H9 (cell line): Measurements from ENCODE around the gene DCANP1. TPM values are rescaled to one million over a fixed set of nuclear protein-coding genes. Genes with fewer than 3 reads are reported as not detected.

Source experiments
- DNase-seq: peaks from one replicate; pipeline ENCODE4 v3.0.0-alpha.2; 2017
- H2AFZ ChIP-seq: one replicate; pipeline ENCODE4 v1.6.1; 2013; ENCODE audit warnings: mild to moderate bottlenecking, low read length, control low read depth, moderate library complexity
- H2AK5ac ChIP-seq: 2 replicates; pipeline ENCODE4 v1.6.1; 2013; ENCODE audit warnings: low read length, control low read depth, mixed read lengths; ENCODE audit not compliant: insufficient read length
- H2BK120ac ChIP-seq: one replicate; pipeline ENCODE4 v1.6.1; 2013; ENCODE audit warnings: low read depth, mild to moderate bottlenecking, low read length, control low read depth, inconsistent platforms; ENCODE audit not compliant: poor library complexity, severe bottlenecking
- H2BK12ac ChIP-seq: 2 replicates; pipeline ENCODE4 v1.6.1; 2013; ENCODE audit warnings: low read length, control low read depth, mixed read lengths, low read depth; ENCODE audit not compliant: insufficient read length
- H2BK15ac ChIP-seq: 2 replicates; pipeline ENCODE4 v1.6.1; 2013; ENCODE audit warnings: low read depth, low read length, control low read depth
- H2BK20ac ChIP-seq: one replicate; pipeline ENCODE4 v1.6.1; 2013; ENCODE audit warnings: low read depth, mild to moderate bottlenecking, low read length, control low read depth, inconsistent platforms; ENCODE audit not compliant: poor library complexity, severe bottlenecking
- H2BK5ac ChIP-seq: 2 replicates; pipeline ENCODE4 v1.6.1; 2013; ENCODE audit warnings: low read length, control low read depth, mixed read lengths; ENCODE audit not compliant: insufficient read length
- H3K14ac ChIP-seq: 2 replicates; pipeline ENCODE4 v1.6.1; 2013; ENCODE audit warnings: low read length, control low read depth; ENCODE audit not compliant: insufficient read depth
- H3K18ac ChIP-seq: 2 replicates; pipeline ENCODE4 v1.6.1; 2013; ENCODE audit warnings: low read depth, mild to moderate bottlenecking, mixed read lengths, low read length, control low read depth; ENCODE audit not compliant: insufficient read length
- H3K23ac ChIP-seq: 2 replicates; pipeline ENCODE4 v1.6.1; 2013; ENCODE audit warnings: low read length, control low read depth, mixed read lengths, low read depth; ENCODE audit not compliant: insufficient read length
- H3K23me2 ChIP-seq: 2 replicates; pipeline ENCODE4 v1.6.1; 2013; ENCODE audit warnings: low read depth, mild to moderate bottlenecking, mixed read lengths, low read length, control low read depth; ENCODE audit not compliant: insufficient read length, poor library complexity, severe bottlenecking
- H3K27ac ChIP-seq: 2 replicates; pipeline ENCODE4 v1.5.1; 2013; ENCODE audit warnings: low read length, control low read depth, mixed read lengths, low read depth; ENCODE audit not compliant: insufficient read length
- H3K27me3 ChIP-seq: 2 replicates; pipeline ENCODE4 v1.6.1; 2013; ENCODE audit warnings: low read length, control low read depth, inconsistent platforms; ENCODE audit not compliant: insufficient read depth
- H3K4ac ChIP-seq: 2 replicates; pipeline ENCODE4 v1.6.1; 2013; ENCODE audit warnings: low read depth, mild to moderate bottlenecking, control low read depth, inconsistent platforms, low read length, moderate library complexity
- H3K4me1 ChIP-seq: 2 replicates; pipeline ENCODE4 v1.6.1; 2013; ENCODE audit warnings: low read length, control low read depth, inconsistent platforms; ENCODE audit not compliant: insufficient read depth
- H3K4me2 ChIP-seq: 2 replicates; pipeline ENCODE4 v1.6.1; 2013; ENCODE audit warnings: low read length, control low read depth, mixed read lengths; ENCODE audit not compliant: insufficient read length, insufficient read depth
- H3K56ac ChIP-seq: 2 replicates; pipeline ENCODE4 v1.6.1; 2013; ENCODE audit warnings: low read depth, mild to moderate bottlenecking, mixed read lengths, low read length, control low read depth; ENCODE audit not compliant: insufficient read length
- H3K79me1 ChIP-seq: 2 replicates; pipeline ENCODE4 v1.6.1; 2013; ENCODE audit warnings: low read depth, mild to moderate bottlenecking, moderate library complexity, low read length, control low read depth, inconsistent platforms; ENCODE audit not compliant: insufficient read depth, poor library complexity, severe bottlenecking
- H3K79me2 ChIP-seq: 2 replicates; pipeline ENCODE4 v1.6.1; 2013; ENCODE audit warnings: low read length, control low read depth, inconsistent platforms; ENCODE audit not compliant: insufficient read depth
- H3K9ac ChIP-seq: 2 replicates; pipeline ENCODE4 v1.6.1; 2013; ENCODE audit warnings: low read length, control low read depth, mixed read lengths; ENCODE audit not compliant: insufficient read length; ENCODE audit errors: extremely low read depth
- H3K9me3 ChIP-seq: one replicate; pipeline ENCODE4 v1.6.1; 2013; ENCODE audit warnings: low read depth, low read length, inconsistent platforms; ENCODE audit not compliant: control insufficient read depth
- H3T11ph ChIP-seq: one replicate; pipeline ENCODE4 v1.6.1; 2013; ENCODE audit warnings: mild to moderate bottlenecking, low read length, control low read depth, inconsistent platforms
- H4K20me1 ChIP-seq: one replicate; pipeline ENCODE4 v1.6.1; 2013; ENCODE audit not compliant: control insufficient read depth, insufficient read length, insufficient read depth
- H4K5ac ChIP-seq: 2 replicates; pipeline ENCODE4 v1.6.1; 2013; ENCODE audit warnings: low read depth, mild to moderate bottlenecking, mixed read lengths, low read length, control low read depth; ENCODE audit not compliant: insufficient read length
- H4K8ac ChIP-seq: replicated peaks from 2 replicates; pipeline ENCODE4 v1.6.1; 2013; ENCODE audit warnings: low read length, control low read depth, mixed read lengths, low read depth; ENCODE audit not compliant: insufficient read length
- H4K91ac ChIP-seq: 2 replicates; pipeline ENCODE4 v1.6.1; 2013; ENCODE audit warnings: low read depth, mild to moderate bottlenecking, moderate library complexity, mixed read lengths, low read length, control low read depth; ENCODE audit not compliant: insufficient read length
- H3K27ac Mint-ChIP-seq, 3 experiments: 2 replicates in 2 of 3; 3 replicates in 1 of 3; pipeline ENCODE4 v1.8.0; 2020 to 2021; ENCODE audit warnings: mixed read lengths in 3 of 3, mild to moderate bottlenecking in 1 of 3, moderate library complexity in 1 of 3
- H3K27me3 Mint-ChIP-seq: 2 replicates; pipeline ENCODE4 v1.8.0; 2021; ENCODE audit warnings: low read depth, mild to moderate bottlenecking, moderate library complexity, mixed read lengths
- H3K36me3 Mint-ChIP-seq, 3 experiments: 2 replicates in 2 of 3; 3 replicates in 1 of 3; pipeline ENCODE4 v1.8.0; 2020 to 2021; ENCODE audit warnings: low read depth in 3 of 3, mixed read lengths in 3 of 3; ENCODE audit not compliant: insufficient read depth in 1 of 3
- H3K4me1 Mint-ChIP-seq, 2 experiments: 2 replicates each; pipeline ENCODE4 v1.8.0; 2020; ENCODE audit warnings: mixed read lengths in 2 of 2
- H3K4me3 Mint-ChIP-seq, 2 experiments: 2 replicates in 1 of 2; 3 replicates in 1 of 2; pipeline ENCODE4 v1.8.0; 2020 to 2021; ENCODE audit warnings: mild to moderate bottlenecking in 2 of 2, mixed read lengths in 2 of 2, moderate library complexity in 1 of 2
- H3K9me3 Mint-ChIP-seq, 2 experiments: 2 replicates in 1 of 2; 3 replicates in 1 of 2; pipeline ENCODE4 v1.8.0; 2020; ENCODE audit warnings: mild to moderate bottlenecking in 2 of 2, mixed read lengths in 2 of 2, moderate library complexity in 1 of 2
- WGBS: extraction: QIAGEN DNeasy Blood & Tissue Kit; methylation state at CpG from one replicate; pipeline ENCODE4 v1.1.7; 2013; ENCODE audit warnings: missing lambda C conversion rate, low lambda C conversion rate, mixed read lengths; ENCODE audit not compliant: insufficient read length; ENCODE audit errors: extremely low coverage; 5-methylcytosine and 5-hydroxymethylcytosine counted together
- total RNA-seq: library from RNA; stranded (reverse); gene quantifications from 2 replicates; pipeline ENCODE4 v1.2.1, GENCODE V29; 2021
- TF ChIP-seq, protein P1 (sequence below): fragments of 200-600 bp; sonication (generic); conservative IDR thresholded peaks from 3 replicates; pipeline ENCODE4 v1.8.0; 2021; ENCODE audit warnings: antibody characterized with exemption, mild to moderate bottlenecking

Gene DCANP1
- total RNA-seq, 1 experiment from 2014 or later = not detected

DNA sequence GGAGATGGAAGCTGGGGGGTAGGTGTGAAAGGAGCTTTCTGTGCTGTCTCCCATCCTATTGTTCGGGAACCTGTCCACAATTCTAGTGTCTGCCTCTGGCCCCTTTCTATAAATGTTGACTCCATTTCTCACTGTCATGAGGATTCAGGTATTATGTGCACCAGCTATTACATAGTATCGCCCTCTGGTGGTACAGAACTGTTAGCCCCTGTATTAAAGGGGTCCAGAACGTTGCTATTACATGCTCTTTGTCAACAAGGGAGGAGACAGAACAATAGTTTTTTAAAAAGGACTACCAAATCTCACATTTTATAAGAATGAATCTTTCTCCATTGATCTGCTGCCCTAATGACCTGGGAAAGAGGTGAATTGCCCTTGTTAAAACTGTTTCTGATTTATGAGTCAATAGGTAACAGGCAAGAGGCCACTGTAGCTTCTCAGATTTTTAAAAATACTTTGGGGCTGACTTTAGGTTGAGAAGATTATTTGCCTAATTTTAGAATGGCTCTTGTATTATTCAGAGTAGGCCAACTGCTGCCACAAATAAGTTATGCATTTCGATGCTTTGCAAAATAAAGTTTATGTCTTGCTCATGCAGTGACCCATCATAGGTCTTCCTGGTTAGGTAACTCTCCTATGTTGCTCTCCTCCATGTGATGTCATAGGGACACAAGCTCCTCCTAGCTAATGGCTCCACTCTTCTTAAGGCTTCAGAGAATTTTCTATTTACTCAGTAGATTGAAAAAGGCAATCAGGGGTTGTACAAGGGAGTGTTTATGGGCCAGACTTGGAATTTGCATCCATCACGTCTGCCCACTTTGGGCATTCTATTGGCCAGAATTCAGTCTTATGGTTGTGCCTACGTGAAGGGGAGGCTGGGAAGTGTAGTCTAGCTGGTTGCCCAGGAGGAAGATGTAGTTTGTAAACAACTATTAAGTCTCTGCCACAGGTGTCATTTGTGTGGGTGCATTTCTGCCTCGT, 20.8 kb downstream of the DCANP1 start:
- Histone ChIP-seq H3K9me3 (peaks cover 5% of the 10 kb centered on the region), H4K8ac (no peak overlapping the region), H3K4ac (no peak overlapping the region), H3T11ph (no peak overlapping the region), H3K79me1 (no peaks in the 10 kb centered on the region), H2BK15ac (no peak overlapping the region), H3K27me3 (no peaks in the 10 kb centered on the region), H2AFZ (no peak overlapping the region), H3K4me1 (no peaks in the 10 kb centered on the region), H2BK5ac (no peak overlapping the region), H4K91ac (no peak overlapping the region), H3K14ac (no peak overlapping the region), H3K27ac (no peak overlapping the region), H3K18ac (no peak overlapping the region), H3K23me2 (no peaks in the 10 kb centered on the region), H2BK12ac (no peak overlapping the region), H4K20me1 (no peaks in the 10 kb centered on the region), H2BK120ac (no peak overlapping the region), H3K79me2 (no peaks in the 10 kb centered on the region), H3K4me2 (no peak overlapping the region), H3K23ac (no peak overlapping the region), H3K9ac (no peak overlapping the region), H4K5ac (no peak overlapping the region), H2AK5ac (no peak overlapping the region), H3K56ac (no peak overlapping the region), H2BK20ac (no peak overlapping the region)
- Mint-ChIP-seq H3K4me1 (no peaks in the 10 kb centered on the region), H3K4me3 (no peak overlapping the region), H3K27ac (no peak overlapping the region), H3K36me3 (peaks cover 2 to 11% (median 5%) of the 10 kb centered on the region in 3 experiments; a peak in 4 of 7 replicates), H3K9me3 (peaks cover 10 to 14% of the 10 kb centered on the region in 2 experiments), H3K27me3 (peaks cover 45% of the 10 kb centered on the region)
- no CpG with 5 or more reads among the region's 7 CpGs for WGBS
- no peak for DNase-seq
- TF ChIP-seq, protein P1, sequence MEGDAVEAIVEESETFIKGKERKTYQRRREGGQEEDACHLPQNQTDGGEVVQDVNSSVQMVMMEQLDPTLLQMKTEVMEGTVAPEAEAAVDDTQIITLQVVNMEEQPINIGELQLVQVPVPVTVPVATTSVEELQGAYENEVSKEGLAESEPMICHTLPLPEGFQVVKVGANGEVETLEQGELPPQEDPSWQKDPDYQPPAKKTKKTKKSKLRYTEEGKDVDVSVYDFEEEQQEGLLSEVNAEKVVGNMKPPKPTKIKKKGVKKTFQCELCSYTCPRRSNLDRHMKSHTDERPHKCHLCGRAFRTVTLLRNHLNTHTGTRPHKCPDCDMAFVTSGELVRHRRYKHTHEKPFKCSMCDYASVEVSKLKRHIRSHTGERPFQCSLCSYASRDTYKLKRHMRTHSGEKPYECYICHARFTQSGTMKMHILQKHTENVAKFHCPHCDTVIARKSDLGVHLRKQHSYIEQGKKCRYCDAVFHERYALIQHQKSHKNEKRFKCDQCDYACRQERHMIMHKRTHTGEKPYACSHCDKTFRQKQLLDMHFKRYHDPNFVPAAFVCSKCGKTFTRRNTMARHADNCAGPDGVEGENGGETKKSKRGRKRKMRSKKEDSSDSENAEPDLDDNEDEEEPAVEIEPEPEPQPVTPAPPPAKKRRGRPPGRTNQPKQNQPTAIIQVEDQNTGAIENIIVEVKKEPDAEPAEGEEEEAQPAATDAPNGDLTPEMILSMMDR = peak; percentile 85
